NCI-H2171 (cell line): Measurements from ENCODE around the gene CHAF1A.
A peak's percentile ranks its signal among the peaks of the same experiment; 100 is the strongest.

Experiments
- DNase-seq: peaks from one replicate; lab custom pipeline; 2025; lab: John Stamatoyannopoulos, UW

CHAF1A gene

GRCh38 chr19:4456843-4457653 lies 54.6 kb downstream of the CHAF1A start:
- DNase-seq: peak; percentile 91

DNA sequence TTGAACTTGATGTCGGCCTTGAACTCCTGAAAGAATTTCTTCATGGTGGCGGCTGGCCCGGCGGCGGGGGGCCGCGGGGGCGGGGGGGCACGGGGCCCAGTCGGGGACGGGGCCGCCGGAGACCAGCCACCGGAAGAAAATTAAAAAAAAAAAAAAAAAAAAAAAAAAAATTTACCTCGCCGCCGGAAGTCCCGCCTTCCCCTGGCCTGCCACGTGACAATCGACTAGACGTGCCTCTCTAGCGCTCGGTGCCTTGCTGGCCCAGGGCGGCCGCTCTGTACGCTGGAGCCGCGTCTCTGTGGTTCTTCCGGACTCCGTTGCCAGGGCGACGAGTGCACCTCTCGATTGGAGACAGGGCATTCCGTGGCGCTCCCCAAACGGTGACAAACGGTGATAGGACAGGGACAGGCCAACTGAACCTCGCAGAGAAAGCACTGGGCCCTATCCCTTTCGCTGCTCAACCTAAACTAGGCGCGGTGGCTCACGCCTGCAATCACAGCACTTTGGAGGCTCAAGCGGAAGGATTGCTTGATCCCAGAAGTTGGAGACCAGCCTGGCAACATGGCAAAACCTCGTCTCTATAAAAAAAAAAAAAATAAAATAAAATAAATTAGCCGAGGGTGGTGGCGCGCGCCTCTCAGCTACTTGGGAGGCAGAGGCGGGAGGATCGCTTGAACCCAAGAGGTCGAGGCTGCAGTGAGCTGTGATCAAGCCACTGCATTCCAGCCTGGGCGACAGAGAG lies 55.4 kb downstream of the CHAF1A start, which contains the start of gene UBXN6:
Gene UBXN6 (minus strand): TSS at position 141 of the 742 bp plus-strand sequence. CDS start 97 bp downstream, at position 44.
- peak; percentile 100 for DNase-seq

DNA sequence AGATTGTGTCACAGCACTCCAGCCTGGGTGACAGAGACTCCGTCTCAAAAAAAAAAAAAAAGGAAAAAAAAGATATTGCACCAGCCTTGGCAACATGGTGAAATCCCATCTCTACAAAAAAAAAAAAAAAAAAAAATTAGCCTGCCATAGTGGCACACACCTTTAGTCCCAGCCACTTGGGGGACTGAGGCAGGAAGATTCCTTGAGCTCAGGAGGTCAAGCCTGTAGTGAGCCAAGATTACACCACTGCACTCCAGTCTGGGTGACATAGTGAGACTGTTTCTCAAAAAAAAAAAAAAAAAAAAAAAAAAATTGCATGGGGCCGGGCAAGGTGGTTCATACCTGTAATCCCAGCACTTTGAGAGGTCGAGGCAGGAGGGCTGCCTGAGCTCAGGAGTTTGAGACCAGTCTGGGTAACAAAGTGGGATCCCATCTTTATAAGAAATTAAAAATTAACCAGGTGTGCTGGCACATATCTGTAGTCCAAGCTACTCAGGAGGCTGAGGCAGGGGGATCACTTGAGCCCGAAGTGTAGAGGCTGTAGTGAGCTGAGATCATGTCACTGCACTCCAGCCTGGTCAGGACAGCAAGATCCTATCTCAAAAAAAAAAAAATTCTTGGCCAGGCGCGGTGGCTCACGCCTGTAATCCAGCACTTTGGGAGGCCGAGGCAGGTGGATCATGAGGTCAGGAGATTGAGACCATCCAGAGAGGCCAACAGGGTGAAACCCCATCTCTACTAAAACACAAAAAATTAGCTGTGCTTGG lies 62.6 kb downstream of the CHAF1A start:
- DNase-seq: no peak

DNA sequence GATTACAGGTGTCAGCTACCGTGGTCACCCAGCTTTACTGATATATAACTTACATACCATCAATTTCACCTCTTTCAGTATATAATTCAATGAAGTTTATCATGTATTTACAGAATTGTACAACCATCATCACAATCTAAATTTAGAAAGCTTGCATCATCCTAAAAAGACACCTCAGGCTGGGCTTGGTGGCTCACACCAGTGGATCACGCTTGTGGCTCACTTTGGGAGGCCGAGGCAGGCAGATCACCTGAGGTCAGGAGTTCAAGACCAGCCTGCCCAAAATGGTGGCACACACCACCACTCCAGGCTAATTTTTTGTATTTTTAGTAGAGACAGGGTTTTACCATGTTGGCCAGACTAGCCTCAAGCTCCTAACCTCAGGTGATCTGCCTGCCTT lies 65.4 kb downstream of the CHAF1A start:
- DNase-seq: no peak

- peak; percentile 100 for DNase-seq
Measured at GRCh38 chr19:4471403-4472173, 69.1 kb downstream of the CHAF1A start.

- no peak for DNase-seq
Measured at GRCh38 chr19:4472174-4472974, 69.9 kb downstream of the CHAF1A start, which contains the start of gene HDGFL2. HDGFL2 (plus strand) TSS chr19:4472297; CDS start chr19:4472351, 54 bp downstream.

- DNase-seq: no peak
Measured at GRCh38 chr19:4473011-4473762, 70.7 kb downstream of the CHAF1A start.

DNA sequence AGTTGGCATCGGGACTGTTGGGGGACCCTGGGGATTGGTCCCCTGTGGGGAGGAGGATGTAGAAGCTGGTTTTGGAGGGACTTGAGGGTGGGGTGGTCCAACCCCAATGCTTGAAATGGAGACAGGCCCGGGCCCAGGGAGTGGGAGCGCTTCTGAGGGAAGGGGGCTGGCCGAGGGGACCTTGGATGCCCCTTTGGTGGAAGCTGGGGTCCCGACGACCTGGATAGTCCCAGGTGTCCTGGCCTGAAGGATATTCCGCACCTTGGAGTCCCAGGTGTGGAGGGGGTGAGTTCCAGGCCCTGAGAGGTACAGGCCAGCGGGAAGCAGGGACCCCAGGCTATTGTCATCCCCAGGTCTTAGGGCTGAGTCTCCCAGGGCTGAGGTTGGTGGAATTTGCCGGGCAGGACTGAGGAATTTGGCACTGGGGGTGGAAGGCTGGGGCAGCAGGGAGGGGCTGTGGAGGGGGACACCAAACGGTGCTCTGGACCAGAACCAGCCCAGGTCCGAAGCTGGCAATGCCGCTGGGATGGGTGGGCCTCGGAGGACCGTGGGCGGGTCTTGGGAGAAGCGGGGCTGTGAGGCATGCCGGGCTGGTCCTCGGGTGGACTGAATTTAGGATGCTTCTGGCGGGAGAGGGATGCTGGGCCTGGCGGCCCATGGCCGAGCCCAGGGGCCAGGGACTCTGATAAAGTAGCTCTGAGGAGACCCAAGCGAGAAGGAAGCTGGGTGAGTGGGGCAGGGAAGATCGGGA lies 71.5 kb downstream of the CHAF1A start:
- no peak for DNase-seq

DNA sequence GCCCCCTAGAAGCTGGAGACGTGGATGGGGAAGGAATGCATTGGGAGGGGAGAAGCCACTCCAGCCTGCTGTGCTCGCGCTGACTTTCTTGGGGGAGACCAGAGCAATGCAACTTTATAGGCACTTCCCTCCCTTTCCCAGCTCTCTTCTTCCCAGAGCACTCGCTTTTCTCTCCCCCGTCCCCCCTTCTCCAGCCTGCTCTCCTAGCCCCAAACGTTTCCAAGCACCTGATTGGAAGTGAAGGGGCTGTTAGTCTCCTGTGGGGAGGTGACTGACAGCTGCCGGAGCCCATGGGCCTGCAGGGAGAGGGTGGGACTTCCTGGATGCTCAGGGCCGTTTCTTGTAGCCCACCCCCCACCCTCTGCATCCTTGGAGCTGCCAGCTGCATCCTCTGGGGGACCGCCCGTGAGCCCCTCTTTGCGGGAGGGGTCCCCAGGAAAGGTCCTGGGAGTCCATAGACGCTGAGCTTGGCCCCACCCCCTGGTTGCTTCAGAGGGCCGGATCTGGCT lies 72.1 kb downstream of the CHAF1A start:
- DNase-seq: peak; percentile 91

DNA sequence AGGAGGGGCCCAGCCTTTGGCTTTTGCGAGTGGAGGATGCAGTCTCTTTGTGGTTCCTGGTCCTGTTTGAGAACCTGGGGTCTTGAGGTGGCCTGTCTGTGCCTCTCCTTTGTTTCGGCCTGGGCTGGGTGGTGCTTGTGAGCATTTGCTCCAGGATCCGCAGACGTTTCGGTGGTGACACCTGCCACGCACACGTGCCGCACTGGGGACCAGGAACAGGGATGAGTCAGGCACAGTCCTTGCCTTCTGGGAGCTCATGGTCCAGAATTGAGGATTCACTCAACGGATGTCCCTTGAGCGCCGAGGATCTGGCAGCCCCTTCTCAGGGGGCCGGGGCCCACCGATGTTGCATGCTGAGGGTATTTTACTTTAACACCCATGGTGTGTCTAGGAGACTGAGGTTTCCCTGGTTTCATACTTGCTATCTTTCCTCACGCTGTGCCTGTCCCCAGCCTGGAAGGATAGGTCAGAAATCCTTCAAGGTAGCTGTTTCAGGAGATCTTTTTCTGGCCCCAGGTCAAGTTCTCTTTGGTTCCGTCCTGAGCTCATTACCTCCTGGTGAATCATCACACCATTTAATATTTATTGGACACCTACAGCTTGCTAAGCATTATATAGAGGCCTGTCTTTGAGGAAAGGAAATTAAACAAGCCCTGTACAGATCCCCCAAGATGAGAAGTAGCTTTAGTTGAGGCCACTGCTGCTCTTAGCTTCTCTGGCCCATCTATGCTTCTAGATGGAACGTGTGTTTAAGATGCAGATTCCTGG lies 74.8 kb downstream of the CHAF1A start:
- no peak for DNase-seq

DNA sequence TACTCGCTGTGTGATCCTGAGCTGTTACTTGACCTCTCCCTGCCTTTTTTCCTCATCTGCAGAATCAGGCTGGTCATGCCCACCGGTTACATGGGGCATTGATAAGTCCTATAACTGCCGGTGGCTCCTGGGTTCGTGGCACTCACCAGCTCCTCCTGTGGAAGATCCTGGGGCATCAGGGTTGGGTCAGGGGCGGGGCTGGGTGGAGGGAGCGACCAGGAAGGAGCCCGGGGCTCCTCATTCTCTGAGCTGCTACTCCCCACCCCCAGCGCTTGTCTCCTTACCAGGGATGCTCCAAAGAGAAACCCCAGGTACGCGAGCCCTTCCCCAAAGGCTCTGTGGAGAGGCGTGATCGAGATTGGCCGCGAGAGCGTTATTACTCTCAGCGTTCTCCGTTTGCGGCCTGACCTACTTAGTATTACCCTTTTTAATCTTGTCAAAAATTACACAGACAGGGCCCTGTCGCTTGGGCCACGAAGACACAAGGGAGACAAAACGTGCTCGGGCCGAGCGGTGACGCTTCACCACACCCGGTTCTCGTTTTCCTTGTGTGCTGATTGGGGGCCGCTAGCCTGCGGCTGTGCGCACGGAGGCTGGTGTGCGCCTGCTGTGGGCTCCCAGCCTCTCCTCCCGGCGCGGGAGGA lies 80.4 kb downstream of the CHAF1A start:
- DNase-seq: no peak

GRCh38 chr19:4483385-4483784 lies 80.9 kb downstream of the CHAF1A start:
- no peak for DNase-seq

GRCh38 chr19:4487572-4487971 lies 85.1 kb downstream of the CHAF1A start:
- no peak for DNase-seq

- DNase-seq: no peak
Measured at GRCh38 chr19:4488496-4488895, 86.1 kb downstream of the CHAF1A start.

DNA sequence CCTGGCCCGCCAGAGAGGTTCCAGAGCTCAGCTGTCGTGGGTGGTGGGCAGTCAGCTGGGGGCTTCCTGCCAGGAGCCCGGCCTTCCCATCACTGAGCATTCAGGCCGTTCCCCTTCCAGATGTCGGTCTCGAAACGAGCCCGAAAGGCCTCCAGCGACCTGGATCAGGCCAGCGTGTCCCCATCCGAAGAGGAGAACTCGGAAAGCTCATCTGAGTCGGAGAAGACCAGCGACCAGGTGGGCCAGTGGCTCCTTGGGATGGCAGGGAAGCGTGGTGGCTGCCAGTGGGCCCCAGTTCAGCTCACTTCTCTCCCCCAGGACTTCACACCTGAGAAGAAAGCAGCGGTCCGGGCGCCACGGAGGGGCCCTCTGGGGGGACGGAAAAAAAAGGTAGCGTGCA lies 89.0 kb downstream of the CHAF1A start:
- no peak for DNase-seq

- no peak for DNase-seq
Measured at GRCh38 chr19:4492337-4493103, 90.1 kb downstream of the CHAF1A start.
